GM10248 (cell line): ENCODE data around the gene L1TD1.
"Not testable (repeated sequence)": the region's sequence is repeated elsewhere in the genome, so short reads cannot be mapped to it uniquely, and the experiment has no call there.

Experiments used
- CTCF ChIA-PET: fragments of 300-600 bp; sonication (Branson Sonifier 250); formaldehyde crosslinking; extraction: SDS; loops from one replicate; lab custom pipeline; 2021; ENCODE audit warnings: antibody characterized with exemption; lab: Yijun Ruan, JAX
- POLR2A ChIA-PET: fragments of 350-650 bp; sonication (Branson Sonifier 250); formaldehyde crosslinking; extraction: SDS; loops from one replicate; lab custom pipeline; 2020; ENCODE audit warnings: antibody characterized with exemption; lab: Yijun Ruan, JAX
- DNase-seq: peaks from one replicate; pipeline ENCODE4 v3.0.0; 2012; ENCODE audit errors: extremely low spot score
- TF ChIP-seq, protein P1 (sequence below): IDR thresholded peaks from 2 replicates; pipeline ENCODE4 v1.5.1; 2012; ENCODE audit warnings: mild to moderate bottlenecking, low read depth; ENCODE audit errors: extremely low read depth, missing control alignments, control extremely low read depth

L1TD1 gene

DNA sequence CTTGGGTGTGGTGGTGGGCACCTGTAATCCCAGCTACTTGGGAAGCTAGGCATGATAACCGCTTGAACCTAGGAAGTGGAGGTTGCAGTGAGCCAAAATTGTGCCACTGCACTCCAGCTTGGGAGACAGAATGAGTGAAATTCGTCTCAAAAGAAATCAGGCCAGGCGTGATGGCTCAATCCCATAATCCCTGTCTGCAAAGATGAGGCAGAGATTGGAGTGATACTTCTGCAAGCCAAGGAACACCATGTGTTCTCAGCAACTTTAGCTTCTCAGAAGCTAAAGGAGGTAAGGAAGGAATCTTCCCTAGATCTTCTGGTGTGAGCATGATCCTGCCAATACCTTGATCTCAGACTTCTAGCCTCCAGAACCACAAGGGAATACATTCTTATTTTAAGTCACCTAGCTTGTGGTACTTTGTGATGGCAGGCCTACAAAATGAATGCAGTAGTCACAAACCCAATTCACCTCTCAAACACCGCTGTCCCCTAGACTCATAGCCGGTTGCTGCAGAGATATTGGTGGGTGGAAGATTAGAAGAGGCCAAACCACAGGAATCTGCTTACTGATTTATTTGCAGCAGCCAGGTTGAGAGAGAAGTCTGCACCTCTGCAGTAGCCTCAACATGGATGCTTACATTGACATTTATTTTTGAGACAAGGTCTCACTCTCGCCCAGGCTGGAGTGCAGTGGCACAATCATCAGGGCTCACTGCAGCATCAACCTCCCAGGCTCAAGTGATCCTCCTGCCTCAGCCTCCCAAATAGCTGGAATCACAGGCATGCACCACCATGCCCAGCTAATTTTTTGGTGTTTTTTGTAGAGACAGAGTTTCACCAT, 18.6 kb downstream of the L1TD1 start:
- POLR2A ChIA-PET = no interaction called here
- TF ChIP-seq, protein P1, sequence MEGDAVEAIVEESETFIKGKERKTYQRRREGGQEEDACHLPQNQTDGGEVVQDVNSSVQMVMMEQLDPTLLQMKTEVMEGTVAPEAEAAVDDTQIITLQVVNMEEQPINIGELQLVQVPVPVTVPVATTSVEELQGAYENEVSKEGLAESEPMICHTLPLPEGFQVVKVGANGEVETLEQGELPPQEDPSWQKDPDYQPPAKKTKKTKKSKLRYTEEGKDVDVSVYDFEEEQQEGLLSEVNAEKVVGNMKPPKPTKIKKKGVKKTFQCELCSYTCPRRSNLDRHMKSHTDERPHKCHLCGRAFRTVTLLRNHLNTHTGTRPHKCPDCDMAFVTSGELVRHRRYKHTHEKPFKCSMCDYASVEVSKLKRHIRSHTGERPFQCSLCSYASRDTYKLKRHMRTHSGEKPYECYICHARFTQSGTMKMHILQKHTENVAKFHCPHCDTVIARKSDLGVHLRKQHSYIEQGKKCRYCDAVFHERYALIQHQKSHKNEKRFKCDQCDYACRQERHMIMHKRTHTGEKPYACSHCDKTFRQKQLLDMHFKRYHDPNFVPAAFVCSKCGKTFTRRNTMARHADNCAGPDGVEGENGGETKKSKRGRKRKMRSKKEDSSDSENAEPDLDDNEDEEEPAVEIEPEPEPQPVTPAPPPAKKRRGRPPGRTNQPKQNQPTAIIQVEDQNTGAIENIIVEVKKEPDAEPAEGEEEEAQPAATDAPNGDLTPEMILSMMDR = no peak
- CTCF ChIA-PET = no interaction called here
- DNase-seq = no peak

DNA sequence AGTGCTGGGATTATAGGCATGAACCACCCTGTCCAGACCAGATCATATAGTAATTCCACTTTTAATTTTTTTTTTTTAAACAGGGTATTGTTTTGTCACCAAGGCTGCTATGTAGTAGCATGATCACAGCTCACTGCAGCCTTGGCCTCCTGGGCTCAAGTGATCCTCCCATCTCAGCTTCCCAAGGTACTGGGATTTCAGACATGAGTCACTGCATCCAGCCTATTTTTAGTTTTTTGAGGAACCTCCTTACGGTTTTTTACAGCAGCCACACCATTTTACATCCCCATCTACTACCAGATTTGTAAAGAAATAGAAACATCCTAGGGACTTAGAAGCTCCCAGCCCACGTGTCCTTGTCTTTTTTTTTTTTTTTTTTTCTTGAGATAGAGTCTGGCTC, 24.0 kb downstream of the L1TD1 start:
- no peak for DNase-seq
- POLR2A ChIA-PET = no interaction called here
- TF ChIP-seq, protein P1 = no peak
- CTCF ChIA-PET = no interaction called here

DNA sequence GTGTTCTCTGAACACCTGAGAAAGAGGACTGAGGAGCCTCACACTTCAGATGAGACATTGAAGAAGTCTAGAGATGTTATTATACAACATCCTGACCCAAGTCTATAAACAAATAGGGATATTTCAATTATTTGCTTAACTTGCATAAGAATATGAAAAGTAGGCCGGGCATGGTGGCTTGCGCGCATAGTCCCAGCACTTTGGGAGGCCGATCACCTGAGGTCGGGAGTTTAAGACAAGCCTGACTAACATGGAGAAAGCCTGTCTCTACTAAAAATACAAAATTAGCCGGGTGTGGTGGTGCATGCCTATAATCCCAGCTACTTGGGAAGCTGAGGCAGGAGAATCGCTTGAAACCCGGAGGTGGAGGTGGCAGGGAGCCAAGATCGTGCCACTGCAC, 25.8 kb downstream of the L1TD1 start:
- CTCF ChIA-PET, POLR2A ChIA-PET: not testable (repeated sequence)

DNA sequence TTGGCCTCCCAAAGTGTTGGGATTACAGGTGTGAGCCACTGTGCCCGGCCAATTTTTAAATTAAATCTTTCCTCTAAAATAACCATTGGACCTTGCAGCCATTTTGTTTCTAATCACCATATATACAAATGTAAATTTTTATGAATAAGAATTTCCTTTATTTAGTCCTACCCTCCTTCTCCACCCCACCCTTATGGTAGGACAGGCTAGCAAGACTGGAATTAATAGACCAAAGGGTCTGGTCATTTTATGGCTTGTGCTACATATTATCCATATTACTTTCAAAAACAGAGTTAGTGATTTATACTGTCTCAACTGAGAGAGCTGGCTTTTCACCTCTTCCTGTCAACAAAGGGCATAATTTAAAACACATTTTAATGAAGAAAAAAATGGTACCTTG, 26.5 kb downstream of the L1TD1 start:
- TF ChIP-seq, protein P1 = no peak
- CTCF ChIA-PET = no interaction called here
- no peak for DNase-seq
- POLR2A ChIA-PET = interaction anchor here (0.6 kb wide), 1 partner anchor 618 kb away, joined by 3 read pairs; no protein-coding TSS in a partner anchor

More for the DNA sequence above, 25.8 kb downstream of the L1TD1 start:
- not testable (repeated sequence) for DNase-seq

GRCh38 chr1:62222321-62222720, 27.7 kb downstream of the L1TD1 start:
- POLR2A ChIA-PET = no interaction called here
- CTCF ChIA-PET = no interaction called here
- DNase-seq = no peak
- TF ChIP-seq, protein P1 = no peak

- no peak for DNase-seq
- ChIA-PET POLR2A (no interaction called here), CTCF (no interaction called here)
- TF ChIP-seq, protein P1 = no peak
Observed at GRCh38 chr1:62224182-62224581, 29.5 kb downstream of the L1TD1 start.

DNA sequence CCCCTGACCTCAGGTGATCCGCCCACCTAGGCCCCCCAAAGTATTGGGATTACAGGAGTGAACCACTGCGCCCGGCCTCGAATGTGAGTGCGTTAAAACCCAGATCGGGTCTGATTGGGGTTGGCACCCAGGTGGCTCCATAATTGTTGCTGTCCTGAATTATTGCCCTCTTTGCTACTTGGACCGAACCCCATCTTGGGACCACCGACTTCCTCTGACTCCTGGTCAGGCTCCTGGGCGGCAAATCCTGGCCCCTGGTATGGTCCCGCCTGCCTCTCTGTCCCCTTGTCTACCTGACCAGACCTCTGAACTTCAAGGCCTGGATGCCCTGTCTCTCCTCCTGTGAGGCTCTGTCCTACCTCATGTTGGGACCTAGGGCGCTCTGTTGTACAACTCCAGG, 32.8 kb downstream of the L1TD1 start:
- DNase-seq = no peak
- TF ChIP-seq, protein P1 = no peak
- ChIA-PET POLR2A (no interaction called here), CTCF (no interaction called here)
